ENCODE measurements around the gene ERC2. TPM values are rescaled to one million over a fixed set of nuclear protein-coding genes. Genes with fewer than 3 reads are reported as not detected.

Gene ERC2
- total RNA-seq, 1 experiment from 2014 or later, result 0.77 TPM

- no peak for ATAC-seq
- no peak overlapping the region for H3K9ac ChIP-seq (ENCODE audit: low read length)
- H3K9me3 ChIP-seq (ENCODE audit: low read length), result no peaks in the 10 kb centered on the region
- H3K4me1 ChIP-seq (ENCODE audit: insufficient read depth, low read length), result no peaks in the 10 kb centered on the region
- H3K36me3 ChIP-seq (ENCODE audit: low read depth, low read length), result no peaks in the 10 kb centered on the region
- TF ChIP-seq EZH2 (IDR thresholded peaks at IDR 0.05; ENCODE audit: low read length, unreplicated experiment), result no peak
- no peak for TF ChIP-seq CTCF (conservative IDR thresholded peaks at IDR 0.05; ENCODE audit: low read depth, low read length)
- no peak for TF ChIP-seq EZH2phosphoT487 (IDR thresholded peaks at IDR 0.05; ENCODE audit: borderline replicate concordance, low read length)
- H3K27me3 ChIP-seq (ENCODE audit: low read length), result peaks cover 14% of the 10 kb centered on the region; the same call in 1 of the 2 replicates
- H3K9me2 ChIP-seq (replicated peaks; ENCODE audit: low read length), result no peaks in the 10 kb centered on the region
- H3K79me2 ChIP-seq (ENCODE audit: low read length), result no peaks in the 10 kb centered on the region
- no peaks in the 10 kb centered on the region for H4K20me1 ChIP-seq (ENCODE audit: low read length)
- no peak overlapping the region for H2AFZ ChIP-seq (ENCODE audit: low read length)
- no peaks in the 10 kb centered on the region for H3F3A ChIP-seq (ENCODE audit: low read length, unreplicated experiment)
- no peak overlapping the region for H3K4me3 ChIP-seq (ENCODE audit: low read length)
- no peak for DNase-seq
- intact Hi-C loops (cut with micrococcal nuclease), result no loop called here
- CTCF ChIA-PET, result no interaction called here
- POLR2A ChIA-PET (ENCODE audit: unreplicated experiment), result no interaction called here
- H3K27ac ChIP-seq (ENCODE audit: low read length), result no peak overlapping the region
- H3K4me2 ChIP-seq (ENCODE audit: low read length), result no peak overlapping the region
- no TSS peak for BruUV-seq (replicated peaks)
These were observed 278.7 kb downstream of the ERC2 start for GRCh38 chr3:56189536-56189935.

- Histone ChIP-seq H3K27me3 (ENCODE audit: low read length) (peaks cover 6% of the 10 kb centered on the region; the same call in 1 of the 2 replicates), H3K36me3 (ENCODE audit: low read depth, low read length) (no peaks in the 10 kb centered on the region), H3K79me2 (ENCODE audit: low read length) (no peaks in the 10 kb centered on the region), H3K4me3 (ENCODE audit: low read length) (no peak overlapping the region), H3K27ac (ENCODE audit: low read length) (no peak overlapping the region), H3K4me2 (ENCODE audit: low read length) (no peak overlapping the region), H3K9me2 (replicated peaks; ENCODE audit: low read length) (no peaks in the 10 kb centered on the region), H2AFZ (ENCODE audit: low read length) (no peak overlapping the region), H4K20me1 (ENCODE audit: low read length) (no peaks in the 10 kb centered on the region), H3K4me1 (ENCODE audit: insufficient read depth, low read length) (no peaks in the 10 kb centered on the region), H3K9ac (ENCODE audit: low read length) (no peak overlapping the region), H3K9me3 (ENCODE audit: low read length) (no peaks in the 10 kb centered on the region), H3F3A (ENCODE audit: low read length, unreplicated experiment) (no peaks in the 10 kb centered on the region)
- intact Hi-C loops (cut with micrococcal nuclease), result no loop called here
- POLR2A ChIA-PET (ENCODE audit: unreplicated experiment), result no interaction called here
- TF ChIP-seq EZH2phosphoT487 (IDR thresholded peaks at IDR 0.05; ENCODE audit: borderline replicate concordance, low read length) (no peak), CTCF (conservative IDR thresholded peaks at IDR 0.05; ENCODE audit: low read depth, low read length) (no peak), EZH2 (IDR thresholded peaks at IDR 0.05; ENCODE audit: low read length, unreplicated experiment) (no peak)
- DNase-seq (no peak), ATAC-seq (no peak)
- CTCF ChIA-PET, result no interaction called here
- no TSS peak for BruUV-seq (replicated peaks)
These were observed 280.1 kb downstream of the ERC2 start for GRCh38 chr3:56188201-56188600.

- no peak for TF ChIP-seq CTCF (conservative IDR thresholded peaks at IDR 0.05; ENCODE audit: low read depth, low read length)
- no peak for TF ChIP-seq EZH2phosphoT487 (IDR thresholded peaks at IDR 0.05; ENCODE audit: borderline replicate concordance, low read length)
- TF ChIP-seq EZH2 (IDR thresholded peaks at IDR 0.05; ENCODE audit: low read length, unreplicated experiment), result no peak
- Histone ChIP-seq H3K27ac (ENCODE audit: low read length) (no peak overlapping the region), H3K4me1 (ENCODE audit: insufficient read depth, low read length) (no peaks in the 10 kb centered on the region), H3K4me3 (ENCODE audit: low read length) (no peak overlapping the region), H3K9me2 (replicated peaks; ENCODE audit: low read length) (no peaks in the 10 kb centered on the region), H3K36me3 (ENCODE audit: low read depth, low read length) (no peaks in the 10 kb centered on the region), H3K4me2 (ENCODE audit: low read length) (no peak overlapping the region), H3K9ac (ENCODE audit: low read length) (no peak overlapping the region), H2AFZ (ENCODE audit: low read length) (no peak overlapping the region), H3K27me3 (ENCODE audit: low read length) (peaks cover 6% of the 10 kb centered on the region; the same call in 1 of the 2 replicates), H4K20me1 (ENCODE audit: low read length) (no peaks in the 10 kb centered on the region), H3K9me3 (ENCODE audit: low read length) (no peaks in the 10 kb centered on the region), H3F3A (ENCODE audit: low read length, unreplicated experiment) (no peaks in the 10 kb centered on the region), H3K79me2 (ENCODE audit: low read length) (no peaks in the 10 kb centered on the region)
- ATAC-seq, result no peak
- POLR2A ChIA-PET (ENCODE audit: unreplicated experiment), result no interaction called here
- no peak for DNase-seq
- intact Hi-C loops (cut with micrococcal nuclease), result no loop called here
- CTCF ChIA-PET, result no interaction called here
- BruUV-seq (replicated peaks), result no TSS peak
These were observed 281.2 kb downstream of the ERC2 start for GRCh38 chr3:56187051-56187450.

Measured in PC-3 (cell line).